HEK293T (cell line): ENCODE results near the gene ACAA1.

Source experiments
- CTCF ChIA-PET: fragments of 350-600 bp; formaldehyde crosslinking; extraction: SDS; loops from one replicate; lab custom pipeline; 2021; ENCODE audit warnings: antibody characterized with exemption, inconsistent platforms; lab: Yijun Ruan, JAX
- POLR2A ChIA-PET: fragments of 350-600 bp; formaldehyde crosslinking; extraction: SDS; loops from one replicate; lab custom pipeline; 2020; ENCODE audit warnings: antibody characterized with exemption, inconsistent platforms; lab: Yijun Ruan, JAX
- DNase-seq: peaks from one replicate; pipeline ENCODE4 v3.0.0; 2012; ENCODE audit warnings: mixed read lengths; ENCODE audit errors: extremely low spot score
- ARNT ChIP-seq: fragments of 450-650 bp; IDR thresholded peaks from 2 replicates; pipeline ENCODE4 v1.6.1; 2017; ENCODE audit warnings: mild to moderate bottlenecking
- BHLHE40 ChIP-seq: fragments of 450-650 bp; IDR thresholded peaks from 2 replicates; pipeline ENCODE4 v1.6.1; 2016; ENCODE audit warnings: mild to moderate bottlenecking, moderate library complexity, borderline replicate concordance
- CTBP1 ChIP-seq: fragments of 450-650 bp; IDR thresholded peaks from 2 replicates; pipeline ENCODE4 v1.6.1; 2016; ENCODE audit warnings: borderline replicate concordance
- ELF4 ChIP-seq: fragments of 450-650 bp; IDR thresholded peaks from 2 replicates; pipeline ENCODE4 v1.6.1; 2017; ENCODE audit warnings: antibody characterized with exemption
- FOXA1 ChIP-seq: fragments of 450-650 bp; IDR thresholded peaks from 2 replicates; pipeline ENCODE4 v1.6.1; 2016; ENCODE audit warnings: mild to moderate bottlenecking
- FOXK2 ChIP-seq: fragments of 450-650 bp; IDR thresholded peaks from 2 replicates; pipeline ENCODE4 v1.6.1; 2016; ENCODE audit warnings: mild to moderate bottlenecking
- FOXM1 ChIP-seq: fragments of 450-650 bp; IDR thresholded peaks from 2 replicates; pipeline ENCODE4 v1.6.1; 2017; ENCODE audit warnings: mild to moderate bottlenecking, borderline replicate concordance
- HDGF ChIP-seq: fragments of 450-650 bp; IDR thresholded peaks from 2 replicates; pipeline ENCODE4 v1.6.1; 2017; ENCODE audit warnings: antibody characterized with exemption, borderline replicate concordance
- L3MBTL2 ChIP-seq: fragments of 450-650 bp; conservative IDR thresholded peaks from 2 replicates; pipeline ENCODE4 v1.6.1; 2016; ENCODE audit warnings: mild to moderate bottlenecking
- LEF1 ChIP-seq: fragments of 450-650 bp; IDR thresholded peaks from 2 replicates; pipeline ENCODE4 v1.6.1; 2017; ENCODE audit warnings: mild to moderate bottlenecking, borderline replicate concordance
- NFRKB ChIP-seq: fragments of 450-650 bp; IDR thresholded peaks from 2 replicates; pipeline ENCODE4 v1.6.1; 2016; ENCODE audit warnings: mild to moderate bottlenecking, moderate library complexity
- PKNOX1 ChIP-seq: fragments of 450-650 bp; IDR thresholded peaks from 2 replicates; pipeline ENCODE4 v1.6.1; 2016
- SP1 ChIP-seq: fragments of 450-650 bp; IDR thresholded peaks from 2 replicates; pipeline ENCODE4 v1.6.1; 2017
- SUZ12 ChIP-seq: fragments of 450-650 bp; IDR thresholded peaks from 2 replicates; pipeline ENCODE4 v1.6.1; 2016; ENCODE audit warnings: mild to moderate bottlenecking
- TARDBP ChIP-seq: fragments of 450-650 bp; IDR thresholded peaks from 2 replicates; pipeline ENCODE4 v1.6.1; 2016
- ZNF384 ChIP-seq: fragments of 450-650 bp; IDR thresholded peaks from 2 replicates; pipeline ENCODE4 v1.6.1; 2016

The ACAA1 gene

DNA sequence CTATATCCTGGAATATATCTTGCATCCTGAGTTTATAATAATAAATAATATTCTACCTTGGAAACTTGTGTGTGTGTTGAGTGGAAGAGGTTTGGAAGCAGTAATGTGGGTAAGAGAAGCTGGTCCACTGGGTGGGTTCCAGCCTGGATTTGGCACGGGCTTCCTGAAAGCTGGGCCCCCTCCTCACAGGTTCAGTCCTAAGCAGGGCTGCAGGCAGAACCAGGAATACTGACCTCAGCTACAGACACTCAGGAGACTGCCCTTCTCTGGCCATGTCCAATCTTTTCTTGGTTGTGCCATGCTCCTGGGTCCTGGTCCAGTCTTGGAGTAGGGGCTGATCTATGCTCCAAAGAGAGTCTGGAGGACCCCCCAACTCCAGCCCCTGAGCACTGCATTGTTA, 6.0 kb upstream of the ACAA1 start:
- no peak for DNase-seq
- CTCF ChIA-PET: no interaction called here
- no peak for TF ChIP-seq LEF1
- no peak for TF ChIP-seq PKNOX1
- TF ChIP-seq FOXK2: no peak
- no peak for TF ChIP-seq SUZ12
- TF ChIP-seq ZNF384: no peak
- no peak for TF ChIP-seq SP1
- no peak for TF ChIP-seq L3MBTL2
- no peak for TF ChIP-seq FOXM1
- POLR2A ChIA-PET: no interaction called here

DNA sequence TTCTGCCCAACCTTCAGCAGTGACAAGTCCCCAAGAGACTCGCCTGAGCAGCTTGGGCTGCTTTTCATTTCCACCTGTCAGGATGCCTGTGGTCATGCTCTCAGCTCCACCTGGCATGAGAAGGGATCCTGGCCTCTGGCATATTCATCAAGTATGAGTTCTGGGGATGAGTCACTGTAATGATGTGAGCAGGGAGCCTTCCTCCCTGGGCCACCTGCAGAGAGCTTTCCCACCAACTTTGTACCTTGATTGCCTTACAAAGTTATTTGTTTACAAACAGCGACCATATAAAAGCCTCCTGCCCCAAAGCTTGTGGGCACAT, 5.0 kb upstream of the ACAA1 start:
- DNase-seq: no peak
- CTCF ChIA-PET: no interaction called here
- TF ChIP-seq SP1 (no peak), NFRKB (no peak), HDGF (no peak), SUZ12 (no peak), ELF4 (no peak), ARNT (no peak), PKNOX1 (no peak), ZNF384 (no peak), FOXM1 (no peak)
- POLR2A ChIA-PET: interaction anchor here (1.5 kb wide), 1 partner anchor 23 kb away, joined by 14 read pairs; the partner anchor contains the start of gene OXSR1

DNA sequence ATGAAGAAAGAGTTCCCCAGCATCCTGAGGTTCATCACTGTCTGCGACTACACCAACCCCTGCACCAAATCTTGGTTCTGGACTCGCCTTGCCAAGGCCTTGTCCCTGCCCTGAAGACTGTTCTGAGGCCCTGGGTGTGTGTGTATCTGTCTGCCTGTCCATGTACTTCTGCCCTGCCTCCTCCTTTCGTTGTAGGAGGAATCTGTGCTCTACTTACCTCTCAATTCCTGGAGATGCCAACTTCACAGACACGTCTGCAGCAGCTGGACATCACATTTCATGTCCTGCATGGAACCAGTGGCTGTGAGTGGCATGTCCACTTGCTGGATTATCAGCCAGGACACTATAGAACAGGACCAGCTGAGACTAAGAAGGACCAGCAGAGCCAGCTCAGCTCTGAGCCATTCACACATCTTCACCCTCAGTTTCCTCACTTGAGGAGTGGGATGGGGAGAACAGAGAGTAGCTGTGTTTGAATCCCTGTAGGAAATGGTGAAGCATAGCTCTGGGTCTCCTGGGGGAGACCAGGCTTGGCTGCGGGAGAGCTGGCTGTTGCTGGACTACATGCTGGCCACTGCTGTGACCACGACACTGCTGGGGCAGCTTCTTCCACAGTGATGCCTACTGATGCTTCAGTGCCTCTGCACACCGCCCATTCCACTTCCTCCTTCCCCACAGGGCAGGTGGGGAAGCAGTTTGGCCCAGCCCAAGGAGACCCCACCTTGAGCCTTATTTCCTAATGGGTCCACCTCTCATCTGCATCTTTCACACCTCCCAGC, 4.4 kb upstream of the ACAA1 start:
- ChIA-PET POLR2A (interaction anchor here (1.5 kb wide), 1 partner anchor 24 kb away, joined by 14 read pairs; the partner anchor contains the start of gene OXSR1), CTCF (no interaction called here)
- TF ChIP-seq LEF1: no peak
- no peak for TF ChIP-seq SP1
- DNase-seq: no peak

DNA sequence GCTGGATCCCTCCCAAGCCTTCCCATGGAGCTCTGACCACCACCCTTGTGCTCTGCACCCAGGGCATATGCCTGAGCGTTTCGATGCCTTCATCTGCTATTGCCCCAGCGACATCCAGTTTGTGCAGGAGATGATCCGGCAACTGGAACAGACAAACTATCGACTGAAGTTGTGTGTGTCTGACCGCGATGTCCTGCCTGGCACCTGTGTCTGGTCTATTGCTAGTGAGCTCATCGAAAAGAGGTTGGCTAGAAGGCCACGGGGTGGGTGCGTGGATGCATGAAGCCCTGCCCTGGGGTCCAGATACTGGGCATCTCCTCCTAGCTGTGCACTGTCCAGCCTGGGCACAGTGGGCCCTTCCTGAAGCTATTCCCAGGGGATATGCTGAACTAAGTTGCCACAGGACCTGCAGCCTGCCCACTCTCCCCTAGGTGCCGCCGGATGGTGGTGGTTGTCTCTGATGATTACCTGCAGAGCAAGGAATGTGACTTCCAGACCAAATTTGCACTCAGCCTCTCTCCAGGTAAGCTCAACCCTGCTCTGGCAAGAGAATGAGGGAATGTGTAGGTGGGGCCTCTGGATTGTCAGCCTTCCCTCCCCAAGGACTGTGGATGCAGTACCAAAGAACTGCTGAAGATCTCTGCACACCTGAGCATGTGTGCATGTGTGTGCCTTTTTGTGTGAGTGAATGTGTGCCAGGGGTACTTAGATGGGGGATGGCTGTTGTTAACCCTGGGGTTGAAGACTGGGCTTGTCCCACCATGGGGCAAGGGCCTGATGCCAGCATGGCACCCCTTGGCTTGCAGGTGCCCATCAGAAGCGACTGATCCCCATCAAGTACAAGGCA, 3.6 kb upstream of the ACAA1 start:
- no peak for DNase-seq
- CTCF ChIA-PET: no interaction called here
- TF ChIP-seq HDGF (no peak), ARNT (no peak), ELF4 (no peak), L3MBTL2 (no peak), SUZ12 (no peak), SP1 (no peak), CTBP1 (no peak), FOXA1 (no peak), FOXK2 (no peak), FOXM1 (no peak), ZNF384 (no peak), NFRKB (no peak), LEF1 (no peak)
- POLR2A ChIA-PET: interaction anchor here (0.8 kb wide), 1 partner anchor 25 kb away, joined by 3 read pairs; the partner anchor contains the start of gene OXSR1

- TF ChIP-seq SUZ12 (no peak), L3MBTL2 (no peak), FOXM1 (no peak), FOXA1 (no peak), NFRKB (no peak), FOXK2 (no peak), ZNF384 (no peak), ELF4 (no peak), CTBP1 (no peak), TARDBP (no peak), LEF1 (no peak), ARNT (no peak), BHLHE40 (no peak), SP1 (no peak), HDGF (no peak), PKNOX1 (no peak)
- ChIA-PET CTCF (no interaction called here), POLR2A (interaction anchor here (3.8 kb wide), 1 partner anchor 25 kb away, joined by 39 read pairs; the partner anchor contains the start of gene OXSR1)
- no peak for DNase-seq
Observed at GRCh38 chr3:38139652-38140051, 2.7 kb upstream of the ACAA1 start.

- ChIA-PET POLR2A (interaction anchor here (1.0 to 3.8 kb wide), 2 partner anchors 13 to 26 kb away, joined by 3 to 39 read pairs; partner anchors contain the start of gene OXSR1), CTCF (no interaction called here)
- TF ChIP-seq HDGF (no peak), ELF4 (no peak), NFRKB (no peak), FOXA1 (no peak), ARNT (no peak), LEF1 (no peak), FOXM1 (no peak), CTBP1 (no peak), FOXK2 (no peak), ZNF384 (no peak), PKNOX1 (no peak)
- no peak for DNase-seq
Observed at GRCh38 chr3:38139191-38139590, 2.3 kb upstream of the ACAA1 start.
